HL-60 (cell line): ENCODE measurements around the gene WDR45B.

Experiments
- DNase-seq, 2 experiments: peaks; one replicate each; pipeline ENCODE4 v3.0.0-alpha.2; 2010 to 2020; ENCODE audit warnings: low read depth in 1 of 2, low spot score in 1 of 2
- H3K27ac ChIP-seq: fragments of 250-450 bp; sonication (Bioruptor Pico); replicated peaks from 2 replicates; pipeline ENCODE4 v1.5.1; 2020; ENCODE audit warnings: mild to moderate bottlenecking, moderate library complexity
- H3K27me3 ChIP-seq: fragments of 250-450 bp; sonication (Bioruptor Pico); 2 replicates; pipeline ENCODE4 v1.5.1; 2021; ENCODE audit warnings: mild to moderate bottlenecking, moderate library complexity; ENCODE audit not compliant: insufficient read depth, poor library complexity, severe bottlenecking
- H3K4me3 ChIP-seq: replicated peaks from 2 replicates; pipeline ENCODE4 v1.5.1; 2011; ENCODE audit warnings: mild to moderate bottlenecking, control low read depth, low read length; ENCODE audit not compliant: insufficient read depth
- GABPA ChIP-seq: IDR thresholded peaks from 2 replicates; pipeline ENCODE4 v1.6.1; 2012; ENCODE audit warnings: low read depth
- POLR2AphosphoS5 ChIP-seq: IDR thresholded peaks from 2 replicates; pipeline ENCODE4 v1.6.1; 2012; ENCODE audit warnings: low read depth
- SPI1 ChIP-seq: IDR thresholded peaks from 2 replicates; pipeline ENCODE4 v1.6.1; 2012; ENCODE audit warnings: low read depth, mild to moderate bottlenecking, borderline replicate concordance
- microRNA-seq: library from miRNA; unstranded; fragments of <30 nt; microRNA quantifications from one replicate; pipeline ENCODE4, GENCODE V29; 2018
- TF ChIP-seq, protein P1 (sequence below): IDR thresholded peaks from 2 replicates; pipeline ENCODE4 v1.6.1; 2012; ENCODE audit warnings: low read depth; ENCODE audit not compliant: insufficient replicate concordance
- TF ChIP-seq, protein P2 (sequence below): IDR thresholded peaks from one replicate; pipeline ENCODE4 v1.5.1; 2011; ENCODE audit warnings: low read length, control low read depth, inconsistent platforms; ENCODE audit not compliant: insufficient read depth

Gene WDR45B

DNA sequence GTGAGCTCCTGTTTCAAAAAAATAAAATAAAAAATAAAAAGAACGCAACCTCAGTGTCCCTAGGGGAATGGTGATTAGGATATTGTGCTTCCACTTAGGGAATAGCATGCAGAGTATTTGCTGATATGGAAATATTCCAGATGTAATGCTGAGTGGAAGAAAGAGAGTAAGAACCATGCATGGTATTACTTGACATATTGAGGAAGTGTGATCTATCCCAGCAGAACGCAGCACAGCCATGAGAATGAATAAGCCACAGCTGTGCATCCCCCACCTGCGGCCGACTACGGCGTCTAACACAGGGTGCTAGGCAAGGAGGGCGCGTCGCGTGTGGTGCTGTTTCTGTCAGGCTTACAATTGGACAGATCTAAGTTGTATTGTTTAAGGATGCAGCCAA lies 79.2 kb downstream of the WDR45B start:
- TF ChIP-seq SPI1 (peak; percentile 2; the same call in 1 of the 2 replicates), POLR2AphosphoS5 (no peak)
- DNase-seq, result no peak
- no peak overlapping the region for H3K27ac ChIP-seq

DNA sequence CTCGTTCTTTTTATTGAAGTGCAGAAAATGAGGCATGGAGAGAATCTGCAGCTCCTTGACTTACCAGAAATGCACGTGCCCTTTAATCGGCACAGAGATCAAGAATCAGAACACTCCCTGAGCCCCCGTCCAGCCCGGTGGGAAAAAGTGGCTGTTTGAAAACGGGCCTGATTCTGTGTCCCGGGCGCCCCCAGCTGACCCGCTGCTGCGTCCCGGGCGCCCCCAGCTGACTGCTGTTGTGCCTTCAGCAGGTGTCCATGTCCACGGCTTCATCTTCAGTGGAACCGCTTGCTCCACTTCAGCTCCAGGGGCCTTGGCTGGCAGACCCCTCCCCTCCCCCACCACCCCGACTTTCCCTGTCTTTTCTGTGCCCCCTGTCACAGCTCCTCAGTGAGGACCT lies 81.0 kb downstream of the WDR45B start:
- Histone ChIP-seq H3K27ac (no peak overlapping the region), H3K27me3 (no peaks in the 10 kb centered on the region), H3K4me3 (no peak overlapping the region)
- DNase-seq, result no peak
- TF ChIP-seq GABPA, result no peak
- TF ChIP-seq, protein P1, sequence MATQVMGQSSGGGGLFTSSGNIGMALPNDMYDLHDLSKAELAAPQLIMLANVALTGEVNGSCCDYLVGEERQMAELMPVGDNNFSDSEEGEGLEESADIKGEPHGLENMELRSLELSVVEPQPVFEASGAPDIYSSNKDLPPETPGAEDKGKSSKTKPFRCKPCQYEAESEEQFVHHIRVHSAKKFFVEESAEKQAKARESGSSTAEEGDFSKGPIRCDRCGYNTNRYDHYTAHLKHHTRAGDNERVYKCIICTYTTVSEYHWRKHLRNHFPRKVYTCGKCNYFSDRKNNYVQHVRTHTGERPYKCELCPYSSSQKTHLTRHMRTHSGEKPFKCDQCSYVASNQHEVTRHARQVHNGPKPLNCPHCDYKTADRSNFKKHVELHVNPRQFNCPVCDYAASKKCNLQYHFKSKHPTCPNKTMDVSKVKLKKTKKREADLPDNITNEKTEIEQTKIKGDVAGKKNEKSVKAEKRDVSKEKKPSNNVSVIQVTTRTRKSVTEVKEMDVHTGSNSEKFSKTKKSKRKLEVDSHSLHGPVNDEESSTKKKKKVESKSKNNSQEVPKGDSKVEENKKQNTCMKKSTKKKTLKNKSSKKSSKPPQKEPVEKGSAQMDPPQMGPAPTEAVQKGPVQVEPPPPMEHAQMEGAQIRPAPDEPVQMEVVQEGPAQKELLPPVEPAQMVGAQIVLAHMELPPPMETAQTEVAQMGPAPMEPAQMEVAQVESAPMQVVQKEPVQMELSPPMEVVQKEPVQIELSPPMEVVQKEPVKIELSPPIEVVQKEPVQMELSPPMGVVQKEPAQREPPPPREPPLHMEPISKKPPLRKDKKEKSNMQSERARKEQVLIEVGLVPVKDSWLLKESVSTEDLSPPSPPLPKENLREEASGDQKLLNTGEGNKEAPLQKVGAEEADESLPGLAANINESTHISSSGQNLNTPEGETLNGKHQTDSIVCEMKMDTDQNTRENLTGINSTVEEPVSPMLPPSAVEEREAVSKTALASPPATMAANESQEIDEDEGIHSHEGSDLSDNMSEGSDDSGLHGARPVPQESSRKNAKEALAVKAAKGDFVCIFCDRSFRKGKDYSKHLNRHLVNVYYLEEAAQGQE, result no peak
- TF ChIP-seq SPI1, result no peak
- no peak for TF ChIP-seq POLR2AphosphoS5

More for the DNA sequence above, 79.2 kb downstream of the WDR45B start:
- Histone ChIP-seq H3K27me3 (no peaks in the 10 kb centered on the region), H3K4me3 (no peak overlapping the region)

DNA sequence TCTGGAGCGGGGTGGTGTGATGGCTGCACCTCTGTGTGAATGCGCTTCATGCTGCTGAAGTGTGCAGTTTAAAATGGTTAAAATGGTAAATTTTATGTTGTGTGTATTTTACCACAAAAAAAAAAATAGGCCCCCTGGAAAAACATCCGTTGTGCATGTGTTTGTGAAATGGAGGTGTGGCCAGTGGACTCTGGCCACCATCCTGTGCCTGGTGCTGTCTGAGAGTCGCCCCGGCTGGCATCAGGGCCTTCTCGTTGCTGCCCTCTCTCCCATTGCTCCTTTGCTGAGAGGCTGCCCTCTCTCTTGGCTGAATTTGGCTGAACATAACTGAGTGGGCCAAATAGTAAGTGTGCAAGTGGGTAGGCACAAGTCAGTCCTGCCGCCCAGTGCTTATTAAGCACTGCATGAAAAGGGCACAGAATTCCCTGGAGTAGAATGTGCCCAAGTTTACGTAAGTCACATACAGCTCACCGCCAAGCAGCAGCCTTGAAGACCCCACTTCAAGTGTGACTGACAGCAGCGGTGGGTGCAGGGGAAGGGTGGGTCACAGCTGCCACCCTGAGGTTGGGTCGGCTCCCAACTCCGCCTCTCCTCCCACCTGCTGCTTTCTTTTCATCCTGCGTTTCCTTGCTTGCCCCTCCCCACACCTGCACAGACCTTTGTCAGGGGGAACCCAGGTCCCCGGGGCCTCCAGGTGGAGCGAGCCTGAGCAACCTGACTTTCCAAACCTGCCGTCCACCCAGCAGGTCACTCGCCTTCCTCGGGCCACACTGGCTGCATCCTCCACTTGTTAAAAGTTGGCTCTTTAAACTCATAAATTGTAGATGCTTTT lies 81.9 kb downstream of the WDR45B start:
- peak overlapping the region; percentile 20; the same call in 1 of the 2 replicates for H3K27ac ChIP-seq
- TF ChIP-seq, protein P2, sequence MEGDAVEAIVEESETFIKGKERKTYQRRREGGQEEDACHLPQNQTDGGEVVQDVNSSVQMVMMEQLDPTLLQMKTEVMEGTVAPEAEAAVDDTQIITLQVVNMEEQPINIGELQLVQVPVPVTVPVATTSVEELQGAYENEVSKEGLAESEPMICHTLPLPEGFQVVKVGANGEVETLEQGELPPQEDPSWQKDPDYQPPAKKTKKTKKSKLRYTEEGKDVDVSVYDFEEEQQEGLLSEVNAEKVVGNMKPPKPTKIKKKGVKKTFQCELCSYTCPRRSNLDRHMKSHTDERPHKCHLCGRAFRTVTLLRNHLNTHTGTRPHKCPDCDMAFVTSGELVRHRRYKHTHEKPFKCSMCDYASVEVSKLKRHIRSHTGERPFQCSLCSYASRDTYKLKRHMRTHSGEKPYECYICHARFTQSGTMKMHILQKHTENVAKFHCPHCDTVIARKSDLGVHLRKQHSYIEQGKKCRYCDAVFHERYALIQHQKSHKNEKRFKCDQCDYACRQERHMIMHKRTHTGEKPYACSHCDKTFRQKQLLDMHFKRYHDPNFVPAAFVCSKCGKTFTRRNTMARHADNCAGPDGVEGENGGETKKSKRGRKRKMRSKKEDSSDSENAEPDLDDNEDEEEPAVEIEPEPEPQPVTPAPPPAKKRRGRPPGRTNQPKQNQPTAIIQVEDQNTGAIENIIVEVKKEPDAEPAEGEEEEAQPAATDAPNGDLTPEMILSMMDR, result no peak
- TF ChIP-seq, protein P1, result no peak
- TF ChIP-seq SPI1, result no peak
- TF ChIP-seq POLR2AphosphoS5, result no peak
- no peak for TF ChIP-seq GABPA

DNA sequence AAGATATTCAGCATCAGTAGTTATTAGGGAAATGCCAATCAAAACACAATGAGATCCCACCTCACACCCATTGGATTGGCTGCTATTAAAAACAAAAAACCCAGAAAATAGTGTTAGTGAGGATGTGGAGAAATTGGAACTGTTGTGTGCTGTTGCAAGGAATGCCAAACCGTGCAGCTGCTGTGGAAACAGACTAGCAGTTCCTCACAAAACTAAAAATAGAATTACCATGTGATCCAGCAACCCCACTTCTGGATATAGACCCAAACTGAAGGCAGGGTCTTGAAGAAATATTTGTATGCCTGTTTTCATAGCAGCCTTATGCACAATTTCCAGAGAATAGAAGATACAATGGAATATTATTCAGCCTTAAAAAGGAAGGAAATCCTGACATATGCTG lies 82.7 kb downstream of the WDR45B start:
- TF ChIP-seq, protein P1, result no peak
- peak; percentile 57 for TF ChIP-seq SPI1
- no peak overlapping the region for H3K4me3 ChIP-seq
- H3K27ac ChIP-seq, result peak overlapping the region; percentile 20; the same call in 1 of the 2 replicates
- H3K27me3 ChIP-seq, result no peaks in the 10 kb centered on the region
- DNase-seq, result no peak

More for the DNA sequence above, 81.9 kb downstream of the WDR45B start:
- H3K4me3 ChIP-seq, result no peak overlapping the region
- no peaks in the 10 kb centered on the region for H3K27me3 ChIP-seq
- DNase-seq, result no peak

Small RNA genes within 50 kb of the gene (microRNA-seq; reads per million reads assigned to microRNA genes)
- gene MIR4525, result 1.2 reads per million
